Measurements from ENCODE around the gene REELD1.

The REELD1 gene

DNA sequence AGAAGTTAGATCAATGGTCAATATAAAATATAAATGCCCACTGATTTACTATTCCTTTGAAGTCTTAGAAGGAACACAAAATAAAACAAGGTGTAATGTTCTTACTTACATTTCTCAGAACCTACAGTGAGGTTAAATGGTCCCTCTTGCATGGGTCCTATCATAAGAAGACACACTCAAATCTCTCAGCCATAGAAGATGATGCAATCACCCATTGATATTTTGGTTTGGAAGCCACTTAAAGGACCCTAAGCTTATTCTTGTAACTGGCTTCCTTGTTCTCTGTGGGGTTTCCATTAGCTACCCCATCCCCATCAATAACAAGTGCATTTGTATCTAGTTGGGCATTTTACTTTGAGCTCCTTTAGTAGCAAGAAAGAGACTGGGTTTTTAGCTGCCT is 15.1 kb downstream of the REELD1 start:
- no peak for DNase-seq

- DNase-seq: no peak
Observed at GRCh38 chr4:146232131-146232722, 17.9 kb downstream of the REELD1 start.

GRCh38 chr4:146235654-146236177 is 21.4 kb downstream of the REELD1 start:
- DNase-seq: no peak

- DNase-seq: no peak
Observed at GRCh38 chr4:146236216-146236615, 21.9 kb downstream of the REELD1 start.

DNA sequence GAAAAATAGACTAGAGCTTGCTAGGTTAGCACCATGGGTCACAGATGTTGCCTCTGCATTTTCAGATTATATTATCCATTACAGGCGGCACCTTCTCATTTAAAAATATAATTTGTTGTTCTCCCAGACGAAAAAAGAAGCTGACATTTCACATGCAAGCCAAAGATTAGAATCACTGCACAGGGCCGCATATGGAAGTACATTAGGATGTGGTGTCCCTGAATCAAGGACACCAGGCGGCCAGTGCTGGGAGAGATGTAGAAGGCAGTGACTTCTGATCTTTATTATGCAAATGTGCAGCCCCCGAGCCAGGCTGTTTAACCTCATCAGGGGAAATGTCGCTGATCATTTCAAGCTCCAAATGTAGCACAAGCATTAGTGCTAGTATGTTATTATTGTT is 22.8 kb downstream of the REELD1 start:
- no peak for DNase-seq

GRCh38 chr4:146238107-146238506 is 23.8 kb downstream of the REELD1 start:
- no peak for DNase-seq

GRCh38 chr4:146243141-146243882 is 29.0 kb downstream of the REELD1 start:
- no peak for DNase-seq

DNA sequence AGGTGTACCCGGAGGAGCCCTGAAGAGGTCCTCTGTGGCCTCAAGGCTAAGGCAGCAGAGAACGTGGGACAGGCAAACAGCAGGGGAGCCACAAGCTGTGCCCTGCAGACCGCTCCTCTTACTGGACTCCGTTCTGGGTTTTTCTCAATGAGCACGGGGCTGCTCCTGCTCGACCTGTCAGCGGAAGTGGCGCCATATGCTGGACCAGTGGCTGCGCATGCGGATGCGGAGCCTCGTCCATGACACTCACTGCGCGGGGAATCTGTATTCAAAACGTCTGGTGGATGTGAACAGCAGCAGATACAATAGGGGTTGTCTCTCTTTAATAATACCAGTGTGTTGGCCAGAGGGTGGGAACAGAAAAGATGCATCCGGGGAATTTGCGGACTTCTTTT is 29.5 kb downstream of the REELD1 start:
- DNase-seq: no peak

DNA sequence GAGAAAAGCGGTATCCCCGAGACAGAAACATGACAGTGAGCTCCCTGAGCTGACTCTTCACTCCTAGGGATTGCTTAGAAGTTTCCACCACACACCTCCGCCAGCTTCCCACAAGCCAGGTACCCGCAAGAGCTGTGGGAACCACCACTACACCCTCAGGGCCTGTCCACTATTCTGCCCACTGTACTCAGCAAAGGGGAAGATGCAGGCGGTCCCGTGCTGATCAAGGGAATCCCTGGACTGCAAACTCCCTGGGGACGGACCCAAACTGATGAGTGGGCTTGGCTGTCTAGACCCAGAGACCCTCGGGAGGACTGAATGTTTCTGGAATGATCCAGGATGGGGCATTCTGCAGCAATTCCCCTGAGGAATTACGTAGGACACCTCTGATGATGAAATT is 30.2 kb downstream of the REELD1 start:
- DNase-seq: no peak

GRCh38 chr4:146245246-146245645 is 30.9 kb downstream of the REELD1 start:
- peak; percentile 4 for DNase-seq

DNA sequence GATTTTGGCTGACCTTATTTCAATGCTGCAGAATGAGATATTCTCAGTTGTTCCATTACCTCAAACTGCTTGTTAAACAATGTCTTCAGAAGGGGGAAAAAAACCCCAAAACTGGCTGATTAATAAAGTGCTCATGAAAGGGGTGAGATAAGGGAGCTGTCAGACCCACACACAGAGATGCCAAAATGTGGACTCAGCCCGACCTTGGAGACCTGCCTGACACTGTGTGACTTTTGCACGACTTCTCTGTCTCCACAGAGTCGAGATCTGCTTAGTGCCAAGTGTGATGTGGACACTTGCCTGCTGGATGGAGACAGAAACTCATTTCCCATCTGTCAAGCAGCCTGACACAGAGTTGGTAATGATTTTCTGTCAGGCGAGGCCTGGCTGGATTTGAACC is 31.5 kb downstream of the REELD1 start:
- DNase-seq: no peak

GRCh38 chr4:146246381-146246780 is 32.0 kb downstream of the REELD1 start:
- no peak for DNase-seq

DNA sequence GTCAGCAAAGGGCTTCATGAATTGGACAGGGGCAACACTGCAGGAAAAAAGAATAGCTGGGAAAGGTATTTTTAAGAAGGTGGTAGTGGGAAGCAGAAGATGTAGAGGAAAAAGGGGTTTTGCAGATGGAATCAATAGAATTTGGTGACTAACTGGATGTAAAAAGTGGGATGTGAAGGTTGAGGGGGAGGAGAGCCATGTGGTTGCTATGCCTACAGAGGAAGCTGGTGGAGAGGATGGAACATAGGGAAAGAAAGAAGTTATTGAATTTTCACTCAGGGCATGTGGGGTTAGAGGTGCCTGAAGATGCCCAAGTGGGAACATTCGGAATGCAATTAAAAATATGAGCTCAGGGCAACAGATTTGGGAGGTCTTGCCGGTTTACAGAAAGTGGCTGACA is 33.0 kb downstream of the REELD1 start:
- no peak for DNase-seq

- no peak for DNase-seq
Observed at GRCh38 chr4:146252969-146253611, 38.8 kb downstream of the REELD1 start.

GRCh38 chr4:146255463-146255862 is 41.1 kb downstream of the REELD1 start:
- no peak for DNase-seq

DNA sequence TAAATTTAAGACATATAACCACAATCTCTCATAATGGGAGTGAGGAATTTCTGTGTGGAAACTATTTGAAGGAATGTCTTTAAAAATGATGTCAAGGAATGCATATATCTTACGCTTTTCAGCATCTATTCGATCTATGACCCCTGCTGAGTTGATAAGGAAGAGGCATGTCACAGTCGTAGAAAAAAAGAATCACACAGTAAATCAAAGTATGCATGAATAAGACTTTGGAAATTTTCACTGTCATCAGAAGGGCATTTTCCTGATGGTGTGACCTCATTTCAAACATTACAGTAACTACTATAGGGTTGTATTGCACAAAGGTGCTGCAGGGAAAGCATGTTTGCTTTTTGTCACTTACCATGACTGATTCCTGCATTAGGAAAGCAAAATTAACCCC is 41.5 kb downstream of the REELD1 start:
- no peak for DNase-seq

DNA sequence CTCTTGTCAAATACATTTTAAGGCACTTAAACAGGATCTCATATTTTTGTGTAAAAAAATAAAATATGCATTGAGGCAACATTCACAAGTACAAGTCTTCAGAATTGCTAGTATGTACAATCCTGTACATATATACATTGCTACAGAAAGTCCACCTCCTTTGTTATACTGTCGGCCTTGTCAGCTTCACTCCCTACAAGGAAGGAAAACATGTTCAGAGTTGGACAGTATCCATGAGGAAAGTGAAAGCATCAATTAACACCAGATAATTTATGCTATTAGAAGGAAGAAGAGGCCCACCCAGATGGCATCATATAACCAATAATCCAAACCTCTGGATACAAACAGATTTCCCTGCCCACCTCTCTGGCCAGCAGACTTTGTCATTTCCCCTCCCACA is 42.0 kb downstream of the REELD1 start:
- no peak for DNase-seq

GRCh38 chr4:146257511-146257910 is 43.2 kb downstream of the REELD1 start:
- DNase-seq: no peak

GRCh38 chr4:146260521-146260920 is 46.2 kb downstream of the REELD1 start:
- no peak for DNase-seq

GRCh38 chr4:146261041-146261440 is 46.7 kb downstream of the REELD1 start:
- DNase-seq: no peak

DNA sequence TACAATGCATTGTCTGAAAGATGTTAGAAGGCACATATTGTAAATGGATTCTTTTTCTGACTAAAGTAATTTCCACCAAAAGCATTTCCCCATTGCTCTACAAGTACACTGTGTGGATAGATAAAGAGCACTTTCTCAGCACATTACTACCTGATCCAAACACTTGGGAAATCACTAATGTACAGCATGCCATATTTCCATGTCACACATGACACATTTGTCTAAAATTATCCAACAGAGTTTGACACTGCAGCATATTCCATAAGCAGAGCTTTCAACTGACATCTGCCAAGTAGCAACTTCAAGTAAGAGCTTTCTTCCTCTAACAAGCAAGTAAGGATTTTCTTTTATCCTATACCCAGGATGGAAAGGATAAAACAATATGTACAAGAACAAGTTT is 49.5 kb downstream of the REELD1 start:
- no peak for DNase-seq

GRCh38 chr4:146265950-146266490 is 51.7 kb downstream of the REELD1 start:
- no peak for DNase-seq

GRCh38 chr4:146267826-146268225 is 53.5 kb downstream of the REELD1 start:
- DNase-seq: no peak

GRCh38 chr4:146269228-146269653 is 54.9 kb downstream of the REELD1 start:
- DNase-seq: no peak
